AG04449 (cell line): ENCODE results near the gene MITF.

Source experiments
- CTCF ChIA-PET: fragments of 350-600 bp; formaldehyde crosslinking; extraction: SDS; loops from one replicate; lab custom pipeline; 2021; ENCODE audit warnings: antibody characterized with exemption; lab: Yijun Ruan, JAX
- POLR2A ChIA-PET: fragments of 400-600, 350-600 bp; formaldehyde crosslinking; extraction: SDS; loops from one replicate; lab custom pipeline; 2020; ENCODE audit warnings: antibody characterized with exemption, inconsistent platforms; lab: Yijun Ruan, JAX
- DNase-seq: peaks from one replicate; pipeline ENCODE4 v3.0.0-alpha.2; 2010; ENCODE audit warnings: low read depth, low spot score
- H3K4me3 ChIP-seq: 2 replicates; pipeline ENCODE4 v1.5.1; 2011; ENCODE audit warnings: low read depth, mild to moderate bottlenecking, control low read depth, low read length
- TF ChIP-seq, protein P1 (sequence below): IDR thresholded peaks from one replicate; pipeline ENCODE4 v1.5.1; 2011; ENCODE audit warnings: mild to moderate bottlenecking, moderate library complexity, low read length, control low read depth, inconsistent platforms; ENCODE audit not compliant: insufficient read depth; ENCODE audit errors: missing control alignments

The MITF gene

DNA sequence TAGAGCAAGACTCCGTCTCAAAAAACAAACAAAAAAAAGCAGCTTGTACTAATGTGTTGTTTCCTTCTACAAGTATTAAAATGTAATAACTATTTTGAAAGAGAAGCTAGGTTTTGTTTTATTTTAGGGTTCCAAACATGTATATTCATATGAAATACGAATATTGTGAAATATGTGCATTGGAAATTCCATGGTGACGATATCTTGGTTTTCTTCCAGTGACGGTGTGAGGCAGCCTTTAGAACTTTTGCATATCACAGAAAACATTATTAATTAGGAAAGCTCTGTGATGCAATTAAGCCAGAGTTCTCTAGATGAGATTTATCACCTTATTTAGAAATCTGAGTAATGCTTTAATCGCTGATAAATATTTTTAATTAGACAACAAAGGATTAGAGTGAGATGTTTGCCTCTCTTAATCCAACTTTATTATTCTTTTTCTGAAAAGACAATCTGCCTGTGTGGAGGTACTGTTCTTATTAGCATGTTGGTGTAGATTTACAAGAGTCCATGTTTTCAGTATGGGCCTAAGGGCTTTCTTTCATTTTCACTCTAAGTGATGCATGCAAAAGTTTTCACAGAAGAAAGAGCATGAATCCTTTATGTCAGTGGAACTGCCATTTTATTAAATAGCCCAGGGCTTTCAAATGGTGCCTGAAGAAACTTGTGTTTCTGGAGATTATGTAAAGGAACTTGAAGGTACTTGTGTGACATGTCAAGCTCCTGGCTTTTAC, 222.6 kb downstream of the MITF start:
- no peak for DNase-seq
- H3K4me3 ChIP-seq, result no peak overlapping the region
- CTCF ChIA-PET, result no interaction called here
- POLR2A ChIA-PET, result no interaction called here
- TF ChIP-seq, protein P1, sequence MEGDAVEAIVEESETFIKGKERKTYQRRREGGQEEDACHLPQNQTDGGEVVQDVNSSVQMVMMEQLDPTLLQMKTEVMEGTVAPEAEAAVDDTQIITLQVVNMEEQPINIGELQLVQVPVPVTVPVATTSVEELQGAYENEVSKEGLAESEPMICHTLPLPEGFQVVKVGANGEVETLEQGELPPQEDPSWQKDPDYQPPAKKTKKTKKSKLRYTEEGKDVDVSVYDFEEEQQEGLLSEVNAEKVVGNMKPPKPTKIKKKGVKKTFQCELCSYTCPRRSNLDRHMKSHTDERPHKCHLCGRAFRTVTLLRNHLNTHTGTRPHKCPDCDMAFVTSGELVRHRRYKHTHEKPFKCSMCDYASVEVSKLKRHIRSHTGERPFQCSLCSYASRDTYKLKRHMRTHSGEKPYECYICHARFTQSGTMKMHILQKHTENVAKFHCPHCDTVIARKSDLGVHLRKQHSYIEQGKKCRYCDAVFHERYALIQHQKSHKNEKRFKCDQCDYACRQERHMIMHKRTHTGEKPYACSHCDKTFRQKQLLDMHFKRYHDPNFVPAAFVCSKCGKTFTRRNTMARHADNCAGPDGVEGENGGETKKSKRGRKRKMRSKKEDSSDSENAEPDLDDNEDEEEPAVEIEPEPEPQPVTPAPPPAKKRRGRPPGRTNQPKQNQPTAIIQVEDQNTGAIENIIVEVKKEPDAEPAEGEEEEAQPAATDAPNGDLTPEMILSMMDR, result no peak

DNA sequence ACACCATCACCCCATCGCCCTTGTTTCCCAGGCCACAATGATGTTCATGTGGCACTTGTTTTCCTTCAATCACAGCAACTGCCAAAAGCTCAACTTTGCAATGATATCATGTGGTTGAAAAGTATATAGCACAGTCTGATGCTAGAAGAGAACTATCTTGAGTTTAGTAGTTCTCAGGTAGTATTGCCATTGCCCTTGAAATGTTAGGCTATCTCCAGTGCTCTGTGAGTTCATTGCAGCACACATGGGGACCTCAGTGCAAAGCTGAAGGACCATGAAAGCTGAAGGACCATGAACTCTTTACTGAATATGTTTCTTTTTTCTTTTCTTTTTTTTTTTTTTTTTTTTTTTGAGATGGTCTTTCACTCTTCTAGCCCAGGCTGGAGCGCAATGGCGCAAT, 224.4 kb downstream of the MITF start:
- ChIA-PET POLR2A (no interaction called here), CTCF (interaction anchor here (1.1 kb wide), 1 partner anchor 16 kb away, joined by 3 read pairs; no protein-coding TSS in a partner anchor)
- no peak for DNase-seq
- no peak overlapping the region for H3K4me3 ChIP-seq
- TF ChIP-seq, protein P1, result no peak

- ChIA-PET POLR2A (no interaction called here), CTCF (no interaction called here)
- DNase-seq, result no peak
- TF ChIP-seq, protein P1, result no peak
- H3K4me3 ChIP-seq, result no peak overlapping the region
These were observed 227.9 kb downstream of the MITF start for GRCh38 chr3:69967156-69967555.

GRCh38 chr3:69970827-69971226, 231.6 kb downstream of the MITF start:
- CTCF ChIA-PET, result no interaction called here
- no peak overlapping the region for H3K4me3 ChIP-seq
- no peak for DNase-seq
- TF ChIP-seq, protein P1, result no peak
- POLR2A ChIA-PET, result no interaction called here

- no peak for DNase-seq
- ChIA-PET POLR2A (no interaction called here), CTCF (no interaction called here)
- TF ChIP-seq, protein P1, result no peak
- H3K4me3 ChIP-seq, result no peak overlapping the region
These were observed 233.4 kb downstream of the MITF start for GRCh38 chr3:69972672-69973071.

DNA sequence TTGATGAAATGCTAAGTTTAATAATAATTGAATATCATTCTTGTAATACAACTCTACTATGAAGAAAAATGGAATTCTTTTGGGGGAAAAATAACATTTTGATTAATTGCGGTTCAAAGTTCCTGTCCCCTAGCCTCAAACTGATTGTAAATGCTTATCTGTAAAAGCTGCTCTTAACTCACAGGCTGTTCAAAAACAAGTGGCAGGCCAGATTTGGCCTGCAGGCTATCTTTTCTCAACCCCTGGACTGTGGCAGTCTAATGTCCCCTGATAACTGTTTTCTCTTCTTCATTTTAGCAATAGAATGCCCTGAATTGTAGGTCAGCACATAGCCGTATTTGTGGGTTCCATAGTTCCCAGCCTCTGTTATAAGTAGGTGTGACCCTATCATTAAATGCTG, 236.8 kb downstream of the MITF start:
- POLR2A ChIA-PET, result no interaction called here
- TF ChIP-seq, protein P1, result no peak

More for the DNA sequence above, 236.8 kb downstream of the MITF start:
- CTCF ChIA-PET, result no interaction called here
- DNase-seq, result no peak
- H3K4me3 ChIP-seq, result no peak overlapping the region
